Measurements from ENCODE around the gene MVB12B.

DNA sequence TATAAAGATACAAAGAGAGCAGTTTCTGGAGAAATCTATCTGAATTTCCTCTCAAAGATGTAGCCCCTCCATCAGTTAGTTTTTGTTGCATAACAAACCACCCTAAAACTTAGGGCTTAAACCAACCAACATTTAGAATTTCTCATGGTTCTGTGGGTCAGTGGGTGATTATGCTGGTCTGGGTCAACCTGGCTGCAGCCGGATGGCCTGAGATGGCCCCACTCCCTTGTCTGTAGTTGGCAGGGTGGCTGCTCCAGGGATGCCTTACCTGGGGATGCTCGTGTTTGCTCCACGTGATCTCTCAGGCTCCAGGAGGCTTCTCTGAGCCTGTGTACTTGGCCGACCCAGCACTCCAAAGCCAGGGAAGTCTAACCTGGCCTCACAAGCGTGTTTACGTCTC, 139.3 kb downstream of the MVB12B start:
- TF ChIP-seq POLR2A (IDR thresholded peaks at IDR 0.05) = no peak
- no peak for TF ChIP-seq CTCF (IDR thresholded peaks at IDR 0.05)
